HG03457 (cell line): ENCODE measurements around the gene NAA40.

Experiments
- ATAC-seq: cut with Tn5 transposase; IDR thresholded peaks from one replicate; pipeline ENCODE4 v1.9.1; 2021; ENCODE audit warnings: moderate number of reproducible peaks; ENCODE audit not compliant: unreplicated experiment

The NAA40 gene

DNA sequence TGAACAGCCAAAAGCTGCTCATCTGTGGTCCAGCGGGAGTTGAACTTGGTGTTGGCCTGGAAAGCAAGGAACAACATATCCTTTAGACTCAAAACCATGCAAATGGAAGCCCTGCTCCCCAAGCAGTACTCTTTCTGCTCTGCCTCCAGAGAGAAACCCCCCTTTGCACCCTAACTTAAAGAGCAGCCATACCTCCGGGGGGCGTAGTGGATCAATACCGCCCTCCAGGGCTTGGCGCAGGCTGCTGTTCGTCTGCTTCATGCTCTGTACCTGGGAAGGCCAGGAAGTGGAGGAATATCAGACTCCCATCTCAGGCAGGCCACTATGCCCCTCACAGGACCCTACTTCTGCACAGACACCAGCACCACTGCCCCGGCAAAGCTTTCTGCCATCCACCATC is 26.1 kb upstream of the NAA40 start:
- ATAC-seq, result no peak

DNA sequence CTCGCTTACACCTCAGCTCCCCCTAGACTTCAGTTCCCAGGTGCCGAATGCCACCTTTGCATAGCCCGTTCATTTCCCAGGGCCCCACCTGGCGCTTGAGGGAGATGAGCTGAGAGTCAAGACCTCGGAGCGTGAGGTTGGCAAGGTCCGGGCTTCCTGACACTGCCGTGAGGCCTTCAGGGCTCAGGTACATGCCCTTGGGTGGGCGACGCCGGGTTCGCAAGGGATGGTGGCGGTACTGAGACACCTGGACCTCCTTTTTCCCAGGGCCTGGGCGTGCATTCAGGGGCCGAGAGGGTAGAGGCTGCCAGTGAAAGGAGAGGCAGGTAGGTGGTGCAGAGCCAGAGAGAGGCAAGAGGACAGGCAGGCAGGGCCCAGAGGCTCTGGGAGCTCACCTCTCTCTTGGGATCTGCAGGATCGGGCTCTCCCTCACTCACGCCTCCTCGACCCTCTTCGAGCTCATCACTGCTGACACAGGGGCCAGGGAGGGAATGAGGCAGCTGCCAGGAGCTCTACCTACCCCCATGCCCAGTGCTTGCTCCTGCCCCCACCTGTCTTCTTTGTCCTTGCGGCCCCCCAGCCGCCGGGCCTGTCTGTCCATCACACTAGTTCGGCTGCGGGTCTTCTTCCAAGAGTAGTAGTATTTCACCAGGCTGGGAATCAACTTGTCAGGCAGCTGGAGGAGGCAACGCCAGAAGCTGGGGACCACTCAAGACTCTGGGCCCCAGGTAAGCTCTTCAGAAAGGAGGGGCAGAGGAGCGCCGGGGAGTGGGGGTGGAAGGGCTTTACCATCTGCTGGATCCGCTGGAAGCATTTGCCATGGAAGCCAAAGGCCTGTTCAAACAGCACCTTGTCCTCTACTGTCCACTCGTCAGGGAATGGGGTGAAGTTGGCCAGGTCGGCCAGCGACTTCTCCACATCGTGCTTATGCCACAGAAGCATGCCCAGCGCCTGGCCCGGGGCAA is 24.7 kb upstream of the NAA40 start:
- no peak for ATAC-seq

DNA sequence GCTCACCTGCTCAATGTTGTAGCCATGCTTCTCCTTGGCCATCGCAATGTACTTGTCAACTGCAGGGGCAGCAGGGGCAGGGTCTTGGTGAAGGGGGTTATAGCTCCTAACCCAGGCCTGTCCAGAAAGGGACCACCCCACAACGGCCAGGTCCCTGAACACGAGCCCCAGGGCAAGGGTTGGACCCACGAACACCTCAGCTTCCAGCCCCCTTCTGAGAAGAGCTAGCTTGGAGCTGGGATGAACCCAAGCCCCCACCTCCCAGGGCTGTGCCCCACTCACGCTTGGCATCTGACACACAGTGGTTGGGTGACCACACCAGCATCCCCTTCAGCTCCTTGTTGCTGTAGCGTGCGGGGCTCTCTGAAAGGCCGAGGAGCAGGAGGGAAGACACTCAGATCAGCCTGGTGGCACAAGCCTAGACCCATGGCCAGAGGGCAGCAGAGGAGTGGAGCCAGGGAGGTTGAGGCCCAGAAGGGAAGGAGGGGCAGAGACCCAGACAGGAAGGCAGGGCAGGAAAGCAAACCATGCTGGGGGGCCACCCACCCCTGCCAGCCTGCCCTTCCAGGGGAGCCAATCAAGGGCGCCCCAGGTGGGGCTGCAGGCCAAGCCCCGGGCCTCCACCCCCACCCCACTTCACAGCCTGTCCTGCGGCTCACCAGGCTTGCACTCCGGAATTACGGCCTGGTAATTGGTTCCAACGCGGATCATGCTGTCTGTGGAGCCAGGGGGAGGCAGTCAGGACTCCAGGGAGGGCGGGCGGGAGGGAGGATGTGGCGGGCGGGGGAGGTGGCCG is 23.7 kb upstream of the NAA40 start:
- no peak for ATAC-seq

DNA sequence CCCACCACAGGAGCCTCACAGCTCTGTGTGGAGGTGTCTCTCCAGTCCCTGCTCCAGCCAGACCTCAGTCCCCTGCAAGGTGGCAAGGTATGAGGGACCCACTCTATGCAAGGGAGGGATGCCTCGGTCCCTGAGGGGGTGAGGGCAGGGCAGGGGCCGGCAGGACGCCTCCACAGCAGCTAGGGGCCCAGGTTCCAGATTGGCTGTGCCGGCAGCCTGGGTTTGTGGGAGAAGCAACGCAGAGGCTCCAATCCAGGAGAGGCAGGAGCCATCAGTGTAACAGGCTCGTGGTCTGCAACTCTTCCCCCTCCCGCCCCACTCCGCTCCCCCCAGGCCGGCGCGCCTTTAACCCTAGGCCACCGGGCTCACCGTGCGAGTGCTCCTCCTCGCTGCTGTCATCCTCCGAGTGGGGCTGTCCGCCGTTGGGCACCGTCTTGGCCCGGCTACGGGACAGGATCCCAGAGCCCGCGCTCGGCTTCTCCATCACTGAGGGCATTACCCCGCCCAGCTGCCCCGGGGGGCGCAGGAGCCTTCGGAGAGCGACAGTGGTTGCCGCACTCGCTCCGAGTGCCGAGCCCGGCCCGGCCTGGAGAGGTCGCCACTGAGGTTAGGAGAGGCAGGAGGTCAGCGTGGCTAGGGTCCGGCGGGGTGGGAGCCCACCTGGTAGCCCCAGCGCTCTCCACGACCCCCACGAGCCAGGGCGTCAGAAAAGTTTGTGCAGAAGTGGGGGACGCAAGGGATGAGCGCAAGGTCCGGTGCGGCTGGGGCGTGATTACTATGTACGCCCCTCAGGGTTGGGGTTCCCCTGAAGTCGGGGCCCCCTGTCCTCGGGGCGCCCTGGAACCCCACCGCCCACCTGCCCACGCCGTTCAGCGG is 22.6 kb upstream of the NAA40 start:
- ATAC-seq, result no peak

DNA sequence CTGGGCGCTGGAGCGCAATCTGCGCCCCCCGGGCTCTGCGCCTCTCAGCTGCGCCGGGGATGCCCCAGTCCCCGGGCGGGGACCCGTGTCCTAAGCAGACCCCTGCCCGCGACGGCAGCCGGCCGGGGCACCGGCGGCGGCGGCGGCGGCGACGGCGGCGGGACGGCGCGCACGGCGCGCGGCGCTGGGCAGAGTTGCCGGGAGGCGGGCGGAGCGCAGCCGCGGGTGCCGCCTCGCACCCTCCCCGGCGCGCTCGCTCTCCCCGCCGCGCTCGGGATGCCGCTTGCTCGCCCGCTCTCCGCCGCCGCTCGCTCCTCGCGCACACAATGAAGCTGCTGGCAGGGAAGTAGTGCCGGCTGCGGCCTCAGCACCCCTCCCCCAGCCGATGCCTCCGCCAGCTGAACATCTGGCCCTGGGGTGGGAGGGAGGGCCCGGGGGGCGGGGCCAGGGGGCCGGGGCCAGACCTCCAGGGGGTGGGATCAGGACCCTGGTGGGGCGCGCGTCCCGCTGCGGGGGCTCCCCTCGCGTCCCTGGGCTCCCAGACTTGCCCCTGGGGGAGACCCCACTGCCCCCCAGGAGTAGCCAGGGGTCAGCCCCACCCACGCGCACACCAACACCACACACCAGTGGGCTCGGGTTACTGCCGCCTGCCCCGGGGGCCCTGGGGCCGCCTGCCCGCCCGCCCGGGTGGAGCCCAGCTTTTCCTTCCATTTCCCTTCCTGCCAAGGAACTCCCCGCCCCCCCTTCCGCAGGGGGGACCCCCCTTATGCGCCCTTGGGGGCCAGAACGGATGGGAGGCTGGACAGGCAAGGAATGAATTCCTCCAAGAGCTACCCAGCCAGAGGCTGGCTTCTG is 21.7 kb upstream of the NAA40 start, which contains the start of gene RCOR2:
Gene RCOR2, minus strand, starts transcription at position 328 of the 855 bp plus-strand sequence. CDS start 708 bp downstream, outside the sequence.
- no peak for ATAC-seq

DNA sequence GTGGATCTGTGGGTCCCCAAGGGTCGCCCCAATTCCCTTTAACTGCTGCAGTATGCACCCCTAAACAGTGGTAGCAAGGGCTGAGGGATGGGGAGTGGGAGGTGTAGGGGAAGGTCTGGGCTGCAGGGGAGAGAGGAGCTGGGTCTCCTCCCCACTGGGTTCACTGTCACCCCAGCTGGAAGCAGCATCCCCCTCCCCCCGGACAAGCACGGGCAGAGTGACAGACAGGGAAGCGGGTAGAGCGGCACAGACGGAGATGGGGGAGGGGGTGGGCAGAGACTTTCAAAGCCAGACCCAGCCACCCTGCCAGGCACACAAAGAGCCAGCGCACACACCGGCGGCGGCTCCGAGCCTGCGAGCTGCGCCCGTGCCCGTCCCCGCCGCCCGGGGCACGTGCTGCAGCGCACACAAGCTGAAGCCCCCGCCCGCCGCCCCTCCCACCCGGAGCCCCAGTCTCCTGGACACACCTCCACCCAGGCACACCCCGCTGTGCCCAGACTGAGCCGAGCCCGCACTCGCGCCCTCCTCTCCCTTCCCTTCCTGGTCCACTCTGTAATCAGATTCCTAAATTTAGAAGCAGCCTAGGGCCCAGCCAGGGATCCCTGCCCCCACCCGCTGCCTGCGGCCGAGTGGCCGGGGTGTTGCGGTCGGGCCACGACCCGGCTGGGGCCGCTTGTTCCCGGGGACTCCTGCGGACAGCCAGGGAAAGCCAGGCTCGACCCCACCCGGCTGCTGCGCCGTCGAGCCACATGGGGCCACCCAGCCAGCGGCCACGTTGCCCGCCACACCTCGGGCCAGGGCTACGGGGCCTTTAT is 20.9 kb upstream of the NAA40 start:
- no peak for ATAC-seq

DNA sequence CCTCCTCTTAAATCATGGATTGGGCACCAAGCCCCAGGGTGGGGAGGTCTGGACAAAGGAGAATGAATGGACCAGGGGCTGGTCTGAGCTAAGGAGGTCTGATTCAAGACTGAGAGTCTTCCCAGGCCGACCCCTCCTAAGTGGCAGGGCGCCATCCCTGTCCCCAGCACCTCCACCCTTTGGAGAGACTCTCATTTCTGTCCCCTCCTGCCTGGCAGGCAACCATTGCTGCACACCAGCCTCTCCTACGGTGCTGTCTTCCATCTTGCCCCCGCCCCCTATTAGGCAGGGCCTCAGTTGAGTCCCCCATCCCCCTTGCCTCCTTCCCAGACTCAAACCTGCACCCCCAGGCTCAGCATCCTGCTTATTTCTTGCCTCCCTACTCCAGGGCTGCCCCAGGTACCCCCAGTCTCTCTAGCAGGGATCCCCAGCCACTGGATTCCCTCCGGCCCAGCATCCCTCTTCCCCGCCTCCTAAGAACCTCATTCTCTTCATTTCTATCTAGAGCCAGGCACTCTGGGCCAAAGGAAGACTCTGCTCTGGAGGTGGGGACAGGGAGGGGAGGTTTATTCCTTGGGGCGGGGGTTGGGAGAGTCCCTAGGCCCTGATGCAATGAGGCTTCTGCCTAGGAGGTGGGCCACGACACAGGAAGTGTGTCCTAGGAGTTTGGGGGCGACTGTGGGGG is 20.2 kb upstream of the NAA40 start:
- ATAC-seq, result no peak

DNA sequence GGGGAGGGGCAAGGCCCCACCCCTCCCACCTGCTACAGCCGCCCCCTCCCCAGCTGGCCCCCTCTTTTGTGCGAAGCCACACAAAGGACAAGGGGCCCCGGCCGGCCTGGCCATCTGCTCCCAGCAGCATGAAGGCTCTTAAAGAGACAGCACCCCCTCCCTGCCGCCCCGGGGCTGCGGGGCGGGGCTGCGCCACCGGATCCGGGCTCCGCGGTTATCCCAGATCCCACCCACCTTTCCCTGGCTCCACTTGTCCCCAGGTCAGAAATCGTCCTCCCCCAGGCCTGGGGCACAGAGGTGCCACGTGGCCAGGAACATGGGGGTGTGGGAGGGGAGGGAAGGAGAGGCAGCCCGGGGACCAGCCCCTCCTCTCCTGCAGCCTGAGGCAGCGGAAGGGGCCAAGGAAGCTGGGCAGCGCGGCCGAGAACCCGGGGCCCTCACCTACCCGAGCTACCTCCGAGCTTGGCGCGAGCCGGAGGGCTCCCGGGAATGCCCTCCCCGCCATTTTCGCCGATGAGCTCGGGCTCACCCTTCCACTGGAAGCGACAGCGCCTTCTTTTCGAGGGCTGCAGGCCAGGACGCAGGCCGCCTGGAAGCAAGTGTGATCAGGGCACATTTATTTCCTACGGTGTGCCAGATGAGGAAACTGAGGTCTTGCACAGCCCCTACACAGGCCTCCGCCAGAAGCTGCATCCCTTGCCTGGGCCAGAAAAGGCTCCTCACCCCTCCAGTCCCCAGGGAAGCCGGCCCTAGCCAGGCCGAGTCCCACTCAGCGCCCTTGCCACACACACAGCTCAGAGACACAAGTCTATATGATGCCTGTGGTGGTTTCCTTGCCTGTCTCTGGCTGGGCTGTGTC is 19.3 kb upstream of the NAA40 start:
- no peak for ATAC-seq

DNA sequence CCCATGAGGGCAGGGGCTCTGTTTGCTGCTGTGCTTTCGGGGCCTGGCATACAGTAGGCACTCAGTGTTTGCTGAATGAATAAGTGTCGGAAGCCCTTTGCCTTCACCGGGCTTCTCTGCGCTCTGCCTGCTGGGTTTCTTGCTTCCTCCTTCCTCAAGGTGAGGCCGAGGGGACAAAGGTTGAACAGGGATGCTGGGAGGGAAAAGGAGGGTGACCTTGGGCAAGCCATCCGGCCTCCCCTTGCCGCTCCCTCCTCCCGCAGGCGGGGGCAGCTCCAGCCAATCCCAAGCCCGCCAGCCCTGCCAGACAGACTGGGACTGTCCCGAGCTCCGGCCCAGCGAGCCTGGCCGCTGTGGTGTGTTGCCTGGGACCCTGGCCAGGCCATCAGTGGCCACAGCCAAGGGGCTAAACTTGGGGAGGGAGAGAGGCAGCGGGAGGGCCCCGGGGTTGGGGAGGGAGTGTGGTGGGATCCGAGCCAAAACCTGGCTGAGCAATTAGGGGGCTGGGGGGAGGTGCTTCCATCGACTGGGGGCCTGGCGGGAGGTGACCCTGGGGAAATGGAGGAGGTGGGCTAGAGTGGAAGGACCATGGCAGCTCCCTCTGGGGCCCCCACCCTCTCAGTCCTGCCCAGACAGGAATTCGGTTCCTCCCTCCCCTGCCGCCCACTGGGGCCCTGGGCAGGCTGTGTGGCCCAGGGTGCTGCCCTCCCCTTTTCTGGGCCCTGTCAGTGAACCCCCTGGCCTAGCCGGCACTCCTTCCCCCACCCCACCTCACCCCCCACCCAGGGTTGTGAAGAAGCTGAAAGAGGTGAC is 18.5 kb upstream of the NAA40 start:
- ATAC-seq, result no peak

DNA sequence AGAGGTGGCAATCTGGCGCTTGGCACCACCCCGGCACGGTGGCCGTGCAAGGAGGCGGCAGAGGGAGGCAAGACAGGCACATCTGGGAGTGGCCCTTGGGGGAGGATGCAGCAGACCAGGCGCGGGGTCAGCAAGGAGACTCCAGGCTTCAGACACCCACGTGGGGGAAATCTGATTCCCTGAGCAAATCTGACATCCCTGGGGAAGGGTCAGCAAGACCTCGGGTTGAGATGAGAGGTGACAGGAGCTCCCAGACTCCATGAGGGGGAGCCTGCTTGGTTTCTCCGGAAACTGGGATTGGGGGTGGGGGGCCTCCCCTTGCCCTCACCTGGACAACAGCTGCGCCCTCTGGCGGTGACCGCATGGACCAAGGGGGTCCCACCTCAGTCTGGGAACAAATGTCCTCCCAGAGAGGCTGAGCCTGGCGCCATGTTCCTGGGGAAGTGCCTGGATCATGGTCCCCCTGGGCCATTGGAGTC is 17.8 kb upstream of the NAA40 start:
- no peak for ATAC-seq

DNA sequence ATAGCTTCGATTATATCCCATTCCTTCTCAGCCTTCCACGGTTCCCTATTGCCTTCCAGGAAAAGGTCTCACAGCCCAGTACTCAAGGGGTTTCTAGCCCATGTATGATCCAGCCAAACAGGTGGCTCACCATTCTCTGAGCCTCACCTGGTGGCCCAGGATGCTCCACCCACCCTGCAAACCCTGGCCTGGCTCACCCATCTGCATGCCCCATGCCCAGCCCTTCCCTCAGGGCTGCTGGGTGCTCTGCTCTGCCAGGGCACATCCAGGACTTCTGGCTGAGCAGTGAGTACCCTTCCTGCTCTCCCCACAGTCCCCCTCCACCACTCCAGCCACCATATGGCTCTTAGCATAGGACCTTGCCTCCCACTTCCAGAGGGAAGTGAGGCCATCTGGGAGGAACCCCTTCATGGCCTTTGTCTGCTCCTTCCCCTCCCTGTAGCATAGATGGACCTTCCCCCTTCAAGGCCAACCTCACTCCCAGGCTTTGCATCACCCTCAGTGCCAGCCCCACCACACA is 16.1 kb upstream of the NAA40 start:
- ATAC-seq, result no peak

DNA sequence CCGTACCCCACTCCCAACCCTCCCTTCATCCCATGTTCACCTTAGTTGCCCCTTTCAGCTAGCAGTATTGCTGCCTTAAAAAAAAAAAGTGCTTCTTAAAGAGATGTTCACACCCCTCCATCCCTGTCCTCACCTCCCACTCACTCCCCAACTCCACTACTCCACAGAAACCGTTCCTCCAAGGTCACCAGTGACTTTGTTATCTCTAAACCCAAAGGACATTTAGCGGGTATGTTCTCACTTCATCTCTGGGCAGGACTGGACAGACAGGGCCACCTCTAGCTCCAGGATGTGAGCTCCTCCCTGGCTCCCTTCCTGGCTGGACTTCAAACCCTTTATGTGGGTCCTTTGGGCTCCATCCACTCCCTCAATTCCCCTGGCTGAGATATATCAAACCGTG is 15.5 kb upstream of the NAA40 start:
- ATAC-seq, result no peak

DNA sequence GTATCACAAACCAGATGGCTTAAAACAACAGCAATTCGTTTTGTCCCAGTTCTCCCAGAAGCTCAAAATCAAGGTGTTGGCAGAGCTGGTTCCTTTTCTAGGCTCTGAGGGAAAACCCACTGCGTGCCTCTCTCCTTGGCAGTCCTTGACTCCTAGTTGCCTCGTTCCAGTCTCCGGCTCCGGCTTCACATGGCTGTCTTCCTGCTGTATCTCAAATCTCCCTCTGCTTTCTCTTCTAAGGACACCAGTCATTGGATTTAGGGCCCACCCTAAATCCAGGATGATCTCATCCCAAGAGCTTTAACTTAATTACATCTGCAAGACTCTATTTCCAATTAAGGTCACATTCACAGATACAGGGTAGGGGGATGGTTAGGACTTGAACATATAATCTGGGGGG is 9.2 kb upstream of the NAA40 start:
- ATAC-seq, result no peak

DNA sequence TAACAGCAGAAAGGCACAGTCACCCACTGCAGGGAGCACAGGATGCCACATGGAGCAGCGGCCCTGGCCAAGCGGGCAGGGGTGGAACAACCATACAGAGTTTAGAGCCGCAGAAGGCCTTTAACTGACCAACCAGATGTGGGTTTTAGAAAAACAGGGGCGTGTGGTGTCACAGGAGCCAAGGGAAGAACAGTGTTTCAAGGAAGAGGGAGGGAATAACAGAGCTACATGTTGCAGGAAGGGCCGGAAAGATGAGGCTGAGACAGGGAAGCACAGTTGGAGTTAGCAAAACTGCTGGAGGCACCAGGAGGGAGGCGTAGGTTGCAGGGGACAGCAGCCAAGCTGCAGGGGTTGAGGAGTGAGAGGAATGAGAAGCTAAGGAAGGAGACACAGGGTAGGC is 7.8 kb upstream of the NAA40 start:
- no peak for ATAC-seq

DNA sequence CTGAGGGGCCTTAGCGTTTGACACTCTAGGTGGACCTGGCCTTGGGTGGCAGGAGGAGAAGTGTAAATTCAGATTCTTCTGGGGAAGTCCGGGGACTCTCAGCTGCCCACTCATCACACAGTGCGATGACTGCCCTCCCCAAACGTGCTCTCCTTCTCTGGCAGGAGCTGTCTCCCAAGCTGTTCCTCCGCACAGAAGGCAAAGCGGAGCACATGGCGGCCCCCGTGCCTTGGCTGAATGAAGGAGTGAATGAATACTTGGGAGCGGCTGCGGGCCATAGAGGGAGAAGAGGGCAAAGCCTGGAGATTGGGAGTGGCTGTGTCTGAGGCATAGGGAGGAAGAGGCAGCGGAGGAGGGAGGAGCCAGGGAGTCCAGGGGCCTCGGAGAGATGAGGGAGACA is 6.9 kb upstream of the NAA40 start:
- no peak for ATAC-seq

DNA sequence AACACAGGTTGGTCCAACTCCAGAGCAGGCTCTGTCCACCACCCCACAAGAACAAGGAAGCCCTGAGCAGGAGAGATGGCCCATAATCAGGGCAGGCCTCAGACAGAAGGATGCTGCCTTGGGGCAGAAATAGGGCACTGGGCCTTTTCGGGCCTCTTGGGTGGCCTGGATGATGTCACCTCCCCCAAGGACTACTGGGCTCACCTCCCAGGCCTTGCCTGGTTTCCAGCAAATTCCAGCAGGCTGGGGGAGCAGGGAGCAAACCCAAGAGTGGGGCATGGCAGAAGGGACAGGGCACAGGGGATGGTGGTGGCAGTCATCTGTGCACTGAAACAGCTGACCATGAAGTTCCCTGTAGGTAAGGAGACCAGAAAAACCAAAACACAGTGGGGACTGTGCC is 5.3 kb upstream of the NAA40 start:
- no peak for ATAC-seq
